HCT116 (cell line): Measurements from ENCODE around the gene CFAP74.

Source experiments
- ELF1 ChIP-seq: IDR thresholded peaks from 2 replicates; pipeline ENCODE4 v1.6.1; 2012; ENCODE audit warnings: low read depth, borderline replicate concordance
- EZH2 ChIP-seq: fragments of 200-600 bp; sonication (generic); IDR thresholded peaks from 2 replicates; pipeline ENCODE4 v1.6.1; 2017; ENCODE audit warnings: antibody characterized with exemption, mixed run types
- POLR2A ChIP-seq: IDR thresholded peaks from 2 replicates; pipeline ENCODE4 v1.7.0; 2011; ENCODE audit warnings: borderline replicate concordance; ENCODE audit not compliant: insufficient read depth, insufficient read length; ENCODE audit errors: extremely low read depth
- POLR2AphosphoS5 ChIP-seq: IDR thresholded peaks from 2 replicates; pipeline ENCODE4 v1.6.1; 2011; ENCODE audit warnings: mild to moderate bottlenecking, low read depth, low read length, moderate library complexity
- RAD21 ChIP-seq: IDR thresholded peaks from 2 replicates; pipeline ENCODE4 v1.6.1; 2012; ENCODE audit warnings: low read depth, mild to moderate bottlenecking
- SIN3A ChIP-seq: IDR thresholded peaks from 2 replicates; pipeline ENCODE4 v1.6.1; 2012; ENCODE audit warnings: low read depth
- YY1 ChIP-seq: IDR thresholded peaks from 2 replicates; pipeline ENCODE4 v1.6.1; 2011; ENCODE audit warnings: low read length, low read depth, moderate library complexity, mild to moderate bottlenecking; ENCODE audit not compliant: insufficient replicate concordance; ENCODE audit errors: extremely low read depth
- TF ChIP-seq, protein P1 (sequence below): IDR thresholded peaks from 2 replicates; pipeline ENCODE4 v1.6.1; 2012; ENCODE audit warnings: low read depth
- TF ChIP-seq, protein P2 (sequence below), 3 experiments: fragments of 200-600 bp in 1 of 3; sonication (generic) in 1 of 3; IDR thresholded peaks in 2 of 3; conservative IDR thresholded peaks in 1 of 3; 2 replicates each; pipeline ENCODE4 v1.5.1; 2012 to 2017; ENCODE audit warnings: low read depth in 2 of 3, low read length in 2 of 3, antibody characterized with exemption in 1 of 3, borderline replicate concordance in 1 of 3, control low read depth in 1 of 3, mild to moderate bottlenecking in 1 of 3, mixed read lengths in 1 of 3, mixed run types in 1 of 3, moderate library complexity in 1 of 3; ENCODE audit not compliant: insufficient read depth in 1 of 3

DNA sequence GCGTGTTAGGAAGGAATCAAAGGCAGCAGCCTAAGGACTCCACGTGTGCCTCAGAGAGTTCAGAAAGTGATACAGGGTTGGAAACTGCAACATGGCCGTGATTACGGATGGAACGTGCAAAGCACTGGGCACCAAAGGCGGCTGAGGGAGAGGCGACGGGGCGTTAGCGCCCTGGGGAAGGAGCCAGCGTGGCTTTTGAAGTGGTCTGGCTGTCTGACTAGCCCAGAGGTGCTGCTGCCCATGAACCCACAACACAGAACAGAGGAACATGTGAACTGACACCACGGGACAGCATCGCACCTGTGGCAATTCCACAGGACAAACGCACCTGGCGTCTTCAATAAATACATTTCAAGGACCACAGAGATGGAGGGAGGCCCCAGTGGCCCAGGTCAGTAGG lies 66.5 kb downstream of the CFAP74 start:
- TF ChIP-seq ELF1 (no peak), POLR2A (no peak), SIN3A (no peak), POLR2AphosphoS5 (no peak), YY1 (no peak), EZH2 (no peak), RAD21 (no peak)
- TF ChIP-seq, protein P1, sequence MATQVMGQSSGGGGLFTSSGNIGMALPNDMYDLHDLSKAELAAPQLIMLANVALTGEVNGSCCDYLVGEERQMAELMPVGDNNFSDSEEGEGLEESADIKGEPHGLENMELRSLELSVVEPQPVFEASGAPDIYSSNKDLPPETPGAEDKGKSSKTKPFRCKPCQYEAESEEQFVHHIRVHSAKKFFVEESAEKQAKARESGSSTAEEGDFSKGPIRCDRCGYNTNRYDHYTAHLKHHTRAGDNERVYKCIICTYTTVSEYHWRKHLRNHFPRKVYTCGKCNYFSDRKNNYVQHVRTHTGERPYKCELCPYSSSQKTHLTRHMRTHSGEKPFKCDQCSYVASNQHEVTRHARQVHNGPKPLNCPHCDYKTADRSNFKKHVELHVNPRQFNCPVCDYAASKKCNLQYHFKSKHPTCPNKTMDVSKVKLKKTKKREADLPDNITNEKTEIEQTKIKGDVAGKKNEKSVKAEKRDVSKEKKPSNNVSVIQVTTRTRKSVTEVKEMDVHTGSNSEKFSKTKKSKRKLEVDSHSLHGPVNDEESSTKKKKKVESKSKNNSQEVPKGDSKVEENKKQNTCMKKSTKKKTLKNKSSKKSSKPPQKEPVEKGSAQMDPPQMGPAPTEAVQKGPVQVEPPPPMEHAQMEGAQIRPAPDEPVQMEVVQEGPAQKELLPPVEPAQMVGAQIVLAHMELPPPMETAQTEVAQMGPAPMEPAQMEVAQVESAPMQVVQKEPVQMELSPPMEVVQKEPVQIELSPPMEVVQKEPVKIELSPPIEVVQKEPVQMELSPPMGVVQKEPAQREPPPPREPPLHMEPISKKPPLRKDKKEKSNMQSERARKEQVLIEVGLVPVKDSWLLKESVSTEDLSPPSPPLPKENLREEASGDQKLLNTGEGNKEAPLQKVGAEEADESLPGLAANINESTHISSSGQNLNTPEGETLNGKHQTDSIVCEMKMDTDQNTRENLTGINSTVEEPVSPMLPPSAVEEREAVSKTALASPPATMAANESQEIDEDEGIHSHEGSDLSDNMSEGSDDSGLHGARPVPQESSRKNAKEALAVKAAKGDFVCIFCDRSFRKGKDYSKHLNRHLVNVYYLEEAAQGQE: no peak
- TF ChIP-seq, protein P2, sequence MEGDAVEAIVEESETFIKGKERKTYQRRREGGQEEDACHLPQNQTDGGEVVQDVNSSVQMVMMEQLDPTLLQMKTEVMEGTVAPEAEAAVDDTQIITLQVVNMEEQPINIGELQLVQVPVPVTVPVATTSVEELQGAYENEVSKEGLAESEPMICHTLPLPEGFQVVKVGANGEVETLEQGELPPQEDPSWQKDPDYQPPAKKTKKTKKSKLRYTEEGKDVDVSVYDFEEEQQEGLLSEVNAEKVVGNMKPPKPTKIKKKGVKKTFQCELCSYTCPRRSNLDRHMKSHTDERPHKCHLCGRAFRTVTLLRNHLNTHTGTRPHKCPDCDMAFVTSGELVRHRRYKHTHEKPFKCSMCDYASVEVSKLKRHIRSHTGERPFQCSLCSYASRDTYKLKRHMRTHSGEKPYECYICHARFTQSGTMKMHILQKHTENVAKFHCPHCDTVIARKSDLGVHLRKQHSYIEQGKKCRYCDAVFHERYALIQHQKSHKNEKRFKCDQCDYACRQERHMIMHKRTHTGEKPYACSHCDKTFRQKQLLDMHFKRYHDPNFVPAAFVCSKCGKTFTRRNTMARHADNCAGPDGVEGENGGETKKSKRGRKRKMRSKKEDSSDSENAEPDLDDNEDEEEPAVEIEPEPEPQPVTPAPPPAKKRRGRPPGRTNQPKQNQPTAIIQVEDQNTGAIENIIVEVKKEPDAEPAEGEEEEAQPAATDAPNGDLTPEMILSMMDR (IDR thresholded peaks at IDR 0.05 in 2 of 3, conservative IDR thresholded peaks at IDR 0.05 in 1 of 3; ENCODE audit: borderline replicate concordance in 1 of 3, insufficient read depth in 1 of 3, low read depth in 2 of 3, low read length in 2 of 3): no peak
